Thymus (tissue), 14 donors: ENCODE data around the gene FOXP4. TPM values are rescaled to one million over a fixed set of nuclear protein-coding genes. Genes with fewer than 3 reads are reported as not detected.

ENCODE experiments used
- DNase-seq, 9 donors: peaks; one replicate each; pipeline ENCODE4 v3.0.0-alpha.2; 2013; ENCODE audit warnings: low spot score in 9 of 9, low read depth in 6 of 9, missing footprints in 1 of 9
- H3K27ac ChIP-seq, 2 donors: one replicate each; pipeline ENCODE4 v1.5.1; 2013; ENCODE audit warnings: control low read depth in 1 of 2, low read depth in 1 of 2, low read length in 1 of 2, mild to moderate bottlenecking in 1 of 2, moderate library complexity in 1 of 2
- H3K27me3 ChIP-seq, 2 donors: one replicate each; pipeline ENCODE4 v1.5.1; 2013; ENCODE audit warnings: low read length in 1 of 2; ENCODE audit not compliant: control insufficient read depth in 2 of 2, insufficient read depth in 1 of 2
- H3K36me3 ChIP-seq, 2 donors: one replicate each; pipeline ENCODE4 v1.5.1; 2013; ENCODE audit warnings: low read length in 1 of 2, mild to moderate bottlenecking in 1 of 2, moderate library complexity in 1 of 2; ENCODE audit not compliant: control insufficient read depth in 2 of 2, insufficient read depth in 2 of 2
- H3K4me1 ChIP-seq, 2 donors: one replicate each; pipeline ENCODE4 v1.5.1; 2013; ENCODE audit warnings: low read length in 2 of 2; ENCODE audit not compliant: control insufficient read depth in 2 of 2, insufficient read depth in 2 of 2
- H3K4me3 ChIP-seq, 2 donors: one replicate each; pipeline ENCODE4 v1.5.1; 2013; ENCODE audit warnings: low read length in 2 of 2, control low read depth in 1 of 2, mild to moderate bottlenecking in 1 of 2
- H3K9me3 ChIP-seq, 2 donors: one replicate each; pipeline ENCODE4 v1.5.1; 2013; ENCODE audit warnings: low read length in 1 of 2, mild to moderate bottlenecking in 1 of 2; ENCODE audit not compliant: control insufficient read depth in 2 of 2, insufficient read depth in 1 of 2
- WGBS: extraction: QIAGEN DNeasy Blood & Tissue Kit; methylation state at CpG from one replicate; pipeline ENCODE4 v1.1.7; 2013; 5-methylcytosine and 5-hydroxymethylcytosine counted together
- long read RNA-seq, 10 donors: transcript quantifications; one replicate each; lab custom pipeline, GENCODE V29; 2026
- polyA plus RNA-seq: library from polyadenylated mRNA; stranded (reverse); fragments of 200-250 nt; gene quantifications from one replicate; pipeline ENCODE4 v1.2.3, GENCODE V29; 2013
- total RNA-seq: library from RNA; stranded (reverse); fragments of 120-200 nt; gene quantifications from one replicate; pipeline ENCODE4 v1.2.4, GENCODE V29; 2013
- donor health status: healthy.

The FOXP4 gene
- total RNA-seq (2.0 TPM), polyA plus RNA-seq (15.0 TPM)
- long read RNA-seq, donor 1, result 0 reads
- long read RNA-seq, donor 2, result 0 reads
- long read RNA-seq, donor 3, full-length matches to known transcripts, result 2 of 2 reads
- long read RNA-seq, donor 3, partial matches to known transcripts, result 0 of 2 reads
- long read RNA-seq, donor 3, other reads (novel, unspliced or antisense), result 0 of 2 reads
- long read RNA-seq, donor 4, full-length matches to known transcripts, result 1 of 1 reads
- long read RNA-seq, donor 4, partial matches to known transcripts, result 0 of 1 reads
- long read RNA-seq, donor 4, other reads (novel, unspliced or antisense), result 0 of 1 reads
- long read RNA-seq, donor 5, full-length matches to known transcripts, result 5 of 5 reads
- long read RNA-seq, donor 5, partial matches to known transcripts, result 0 of 5 reads
- long read RNA-seq, donor 5, other reads (novel, unspliced or antisense), result 0 of 5 reads
- long read RNA-seq, donor 6, full-length matches to known transcripts, result 4 of 4 reads
- long read RNA-seq, donor 6, partial matches to known transcripts, result 0 of 4 reads
- long read RNA-seq, donor 6, other reads (novel, unspliced or antisense), result 0 of 4 reads
- long read RNA-seq, donor 7, result 0 reads
- long read RNA-seq, donor 8, partial matches to known transcripts, result 0 of 1 reads
- long read RNA-seq, donor 8, other reads (novel, unspliced or antisense), result 0 of 1 reads
- long read RNA-seq, donor 9, partial matches to known transcripts, result 0 of 1 reads
- long read RNA-seq, donor 9, other reads (novel, unspliced or antisense), result 0 of 1 reads
- long read RNA-seq, donor 10, result 0 reads

- H3K27me3 ChIP-seq, result peaks cover 30 to 57% of the 10 kb centered on the region in 2 donors
- H3K27ac ChIP-seq, result peak within 1 kb of the TSS in 1 of 2 donors; percentile 65
- peak within 1 kb of the TSS; percentile 54 to 99 for H3K4me3 ChIP-seq
- peaks cover 21 to 45% of the 10 kb centered on the region in 2 donors for H3K4me1 ChIP-seq
- peak; percentile 81 to 95 (median 87) for DNase-seq
- H3K9me3 ChIP-seq, result peaks cover 0 to 9% of the 10 kb centered on the region in 2 donors
- H3K36me3 ChIP-seq, result peaks cover 0 to 1% of the 10 kb centered on the region in 2 donors
- WGBS, result under 1% methylated on average over 61 of the region's 61 CpGs
Measured at GRCh38 chr6:41545703-41546474, at the start of gene FOXP4. Gene FOXP4, plus strand, starts transcription at chr6:41546381. Its CDS starts 19,380 bp downstream, at chr6:41565761.

- no peak overlapping the region for H3K27ac ChIP-seq
- no peak for DNase-seq
Measured at GRCh38 chr6:41497573-41497972, 48.6 kb upstream of the FOXP4 start.

GRCh38 chr6:41497994-41498393 is 48.2 kb upstream of the FOXP4 start:
- 94% methylated on average over 2 of the region's 2 CpGs for WGBS
- DNase-seq, result no peak
- H3K27ac ChIP-seq, result no peak overlapping the region
- peaks cover 15 to 82% of the 10 kb centered on the region in 2 donors for H3K27me3 ChIP-seq
- H3K9me3 ChIP-seq, result no peaks in the 10 kb centered on the region
- no peak overlapping the region for H3K4me3 ChIP-seq
- H3K4me1 ChIP-seq, result peaks cover 0 to 5% of the 10 kb centered on the region in 2 donors
- H3K36me3 ChIP-seq, result no peaks in the 10 kb centered on the region

More at GRCh38 chr6:41497573-41497972, 48.6 kb upstream of the FOXP4 start:
- Histone ChIP-seq H3K27me3 (peaks cover 11 to 82% of the 10 kb centered on the region in 2 donors), H3K4me1 (peaks cover 0 to 2% of the 10 kb centered on the region in 2 donors), H3K4me3 (no peak overlapping the region), H3K9me3 (no peaks in the 10 kb centered on the region), H3K36me3 (no peaks in the 10 kb centered on the region)
- 93% methylated on average over 3 of the region's 3 CpGs for WGBS

- Histone ChIP-seq H3K4me3 (no peak overlapping the region), H3K4me1 (peaks cover 0 to 6% of the 10 kb centered on the region in 2 donors), H3K27ac (no peak overlapping the region), H3K9me3 (no peaks in the 10 kb centered on the region), H3K36me3 (no peaks in the 10 kb centered on the region), H3K27me3 (peaks cover 26 to 86% of the 10 kb centered on the region in 2 donors)
- DNase-seq, result no peak
- WGBS, result 93% methylated on average over 6 of the region's 6 CpGs
Measured at GRCh38 chr6:41498968-41499599, 47.1 kb upstream of the FOXP4 start.

GRCh38 chr6:41500561-41500960 is 45.6 kb upstream of the FOXP4 start:
- DNase-seq, result no peak
- Histone ChIP-seq H3K27ac (no peak overlapping the region), H3K9me3 (no peaks in the 10 kb centered on the region), H3K4me3 (no peak overlapping the region), H3K4me1 (peaks cover 0 to 10% of the 10 kb centered on the region in 2 donors), H3K27me3 (peaks cover 41 to 88% of the 10 kb centered on the region in 2 donors), H3K36me3 (no peaks in the 10 kb centered on the region)
- 60% methylated on average over 3 of the region's 3 CpGs for WGBS

- no peaks in the 10 kb centered on the region for H3K9me3 ChIP-seq
- H3K36me3 ChIP-seq, result no peaks in the 10 kb centered on the region
- H3K27me3 ChIP-seq, result peaks cover 57 to 93% of the 10 kb centered on the region in 2 donors
- no peak overlapping the region for H3K4me3 ChIP-seq
- DNase-seq, result no peak
- H3K4me1 ChIP-seq, result peaks cover 0 to 13% of the 10 kb centered on the region in 2 donors
- peak overlapping the region; percentile 3 to 26 for H3K27ac ChIP-seq
- WGBS, result 75% methylated on average over 5 of the region's 5 CpGs
Measured at GRCh38 chr6:41502566-41502916, 43.6 kb upstream of the FOXP4 start.

GRCh38 chr6:41502917-41503671 is 43.1 kb upstream of the FOXP4 start:
- Histone ChIP-seq H3K27me3 (peaks cover 59 to 93% of the 10 kb centered on the region in 2 donors), H3K36me3 (no peaks in the 10 kb centered on the region), H3K4me1 (peaks cover 0 to 13% of the 10 kb centered on the region in 2 donors), H3K9me3 (no peaks in the 10 kb centered on the region), H3K27ac (peak overlapping the region in 1 of 2 donors; percentile 3), H3K4me3 (no peak overlapping the region)
- WGBS, result 40% methylated on average over 27 of the region's 27 CpGs
- peak in 1 of 9 donors; percentile 23 for DNase-seq
